Measurements from ENCODE around the gene HAT1.
"Not testable (repeated sequence)": the region's sequence is repeated elsewhere in the genome, so short reads cannot be mapped to it uniquely, and the experiment has no call there.

Gene HAT1, protein sequence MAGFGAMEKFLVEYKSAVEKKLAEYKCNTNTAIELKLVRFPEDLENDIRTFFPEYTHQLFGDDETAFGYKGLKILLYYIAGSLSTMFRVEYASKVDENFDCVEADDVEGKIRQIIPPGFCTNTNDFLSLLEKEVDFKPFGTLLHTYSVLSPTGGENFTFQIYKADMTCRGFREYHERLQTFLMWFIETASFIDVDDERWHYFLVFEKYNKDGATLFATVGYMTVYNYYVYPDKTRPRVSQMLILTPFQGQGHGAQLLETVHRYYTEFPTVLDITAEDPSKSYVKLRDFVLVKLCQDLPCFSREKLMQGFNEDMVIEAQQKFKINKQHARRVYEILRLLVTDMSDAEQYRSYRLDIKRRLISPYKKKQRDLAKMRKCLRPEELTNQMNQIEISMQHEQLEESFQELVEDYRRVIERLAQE

DNA sequence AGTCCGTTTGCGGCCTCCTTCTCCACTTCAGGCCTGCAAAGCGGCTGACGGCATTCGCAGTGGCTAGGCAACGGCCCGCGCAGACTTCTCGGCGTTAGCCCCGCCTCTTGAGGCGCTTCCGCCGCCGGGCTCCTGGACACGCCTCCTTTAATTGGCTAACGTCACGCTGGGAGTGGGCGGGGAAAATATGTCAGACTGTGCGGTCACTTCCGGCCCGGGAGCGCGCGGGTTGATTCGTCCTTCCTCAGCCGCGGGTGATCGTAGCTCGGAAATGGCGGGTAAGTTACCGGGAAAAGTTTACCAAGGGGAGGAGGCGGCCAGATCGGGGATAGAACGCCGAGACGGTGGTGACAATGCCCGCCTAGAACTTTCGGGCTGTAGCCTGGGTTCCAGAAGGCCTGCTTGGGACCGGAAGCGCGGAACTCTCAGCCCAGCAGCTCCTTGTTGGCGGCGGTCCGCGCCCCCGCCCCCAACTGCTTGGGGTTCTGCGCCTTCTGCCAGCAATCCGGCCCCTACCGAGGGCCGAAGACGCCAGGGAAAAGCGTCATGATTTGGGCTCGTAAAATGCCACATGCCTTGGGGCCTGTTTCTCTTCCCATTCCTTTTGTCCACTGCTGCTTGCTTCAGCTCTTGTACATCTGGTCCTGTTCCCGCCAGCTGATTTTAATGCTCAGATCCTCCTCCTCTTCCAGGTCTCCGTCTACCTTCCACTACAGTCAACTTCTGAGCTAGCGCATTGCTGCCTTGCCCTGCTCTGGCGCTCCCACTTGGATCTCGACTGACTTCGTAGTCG is at the start of gene HAT1:
TSS of gene HAT1 (plus strand) at position 232 of the 793 bp plus-strand sequence. CDS start at position 272, 40 bp downstream.
- DNase-seq: peak; percentile 95

DNA sequence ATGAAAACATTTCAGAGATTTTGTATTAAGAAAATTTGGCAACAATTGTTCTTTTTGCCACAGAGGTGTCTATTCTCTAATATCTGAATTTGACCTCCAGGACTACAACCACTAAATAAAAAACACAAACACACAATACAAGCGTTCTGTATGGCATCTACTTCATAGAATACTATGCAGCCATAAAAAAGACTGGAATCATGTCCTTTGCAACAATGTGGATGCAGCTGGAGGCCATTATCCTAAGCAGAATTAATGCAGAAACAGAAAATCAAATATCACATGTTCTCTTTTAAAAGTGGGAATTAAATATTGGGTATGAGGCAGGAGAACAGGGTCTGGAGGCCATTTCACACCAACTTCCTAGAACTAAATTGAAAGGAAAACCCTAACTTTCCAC is 47.7 kb upstream of the HAT1 start:
- no peak for DNase-seq

DNA sequence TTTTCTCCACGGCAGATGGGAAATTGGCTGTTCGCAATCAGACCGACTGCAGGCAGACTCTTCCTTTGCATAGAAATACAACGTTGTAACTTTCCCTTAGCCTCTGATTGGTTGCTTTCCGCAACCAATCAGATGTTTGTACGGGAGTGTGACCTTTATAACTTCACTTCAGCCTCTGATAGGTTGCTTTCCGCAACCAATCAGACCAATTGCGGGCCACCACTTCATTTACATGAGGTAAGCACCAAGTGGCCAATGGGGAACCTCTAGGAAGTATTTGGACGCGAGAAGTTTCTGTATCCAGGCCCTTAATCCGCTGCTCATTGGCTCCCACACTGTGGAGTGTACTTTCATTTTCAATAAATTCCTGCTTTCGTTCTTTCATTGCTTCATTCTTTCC is 47.3 kb upstream of the HAT1 start:
- no peak for DNase-seq

DNA sequence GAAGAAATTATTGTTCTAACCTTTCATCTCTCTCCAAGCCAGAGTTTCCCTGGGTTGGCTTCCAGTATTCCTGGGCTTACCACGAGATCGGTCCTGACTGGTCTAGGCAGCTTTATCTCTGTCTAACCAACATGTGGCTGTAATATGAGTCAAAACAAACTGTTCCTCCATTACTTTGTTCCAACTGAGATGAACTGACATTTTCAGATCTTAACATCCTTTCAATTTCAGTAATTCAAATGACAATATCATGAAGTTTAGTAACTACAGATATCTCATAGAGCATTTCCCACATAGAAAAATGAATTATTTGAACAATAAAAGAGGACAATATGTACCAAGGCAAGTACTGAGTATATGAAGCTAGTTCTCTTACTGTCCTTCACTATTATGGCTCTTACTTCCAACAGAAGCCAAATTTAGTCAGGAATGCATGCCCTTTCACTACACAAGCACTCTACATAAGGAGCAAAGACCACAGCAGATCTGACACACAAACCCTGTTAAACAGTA is 43.7 kb upstream of the HAT1 start:
- no peak for DNase-seq

DNA sequence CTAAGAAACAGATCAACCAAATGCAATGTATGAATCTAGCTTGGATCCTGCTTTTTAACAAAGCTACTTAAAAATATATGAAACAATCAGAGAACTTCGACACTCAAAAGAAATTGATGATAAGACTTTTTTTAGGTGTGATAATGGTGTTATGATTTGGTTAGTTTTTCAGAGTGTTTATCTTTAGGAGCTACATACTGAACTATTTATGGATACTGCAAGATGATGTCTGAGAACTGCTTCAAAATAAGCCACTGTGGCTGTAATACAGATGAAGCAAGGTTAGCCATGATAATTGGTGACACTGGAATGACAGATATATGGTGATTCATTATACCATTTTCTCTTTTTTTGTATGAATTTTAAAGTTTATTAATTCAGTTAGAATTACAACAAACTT is 42.4 kb upstream of the HAT1 start:
- no peak for DNase-seq

DNA sequence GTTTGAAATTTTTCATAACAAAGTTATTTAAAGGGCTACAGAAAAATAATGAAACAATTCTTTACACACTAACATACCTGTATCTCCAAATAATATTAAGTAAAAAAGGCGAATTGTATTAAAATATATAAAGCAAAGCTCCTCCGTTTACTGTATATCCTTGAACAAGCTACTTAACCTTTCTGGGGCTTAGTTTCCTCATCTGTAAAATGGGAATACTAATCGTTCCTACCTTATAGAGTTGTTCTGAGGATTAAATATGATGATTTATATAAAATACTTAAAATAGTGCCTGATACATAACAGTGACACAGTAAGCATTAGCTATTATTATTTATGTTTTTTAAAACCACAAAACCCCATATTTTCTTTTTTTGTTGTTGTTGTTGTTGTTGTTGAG is 41.5 kb upstream of the HAT1 start:
- DNase-seq: no peak

DNA sequence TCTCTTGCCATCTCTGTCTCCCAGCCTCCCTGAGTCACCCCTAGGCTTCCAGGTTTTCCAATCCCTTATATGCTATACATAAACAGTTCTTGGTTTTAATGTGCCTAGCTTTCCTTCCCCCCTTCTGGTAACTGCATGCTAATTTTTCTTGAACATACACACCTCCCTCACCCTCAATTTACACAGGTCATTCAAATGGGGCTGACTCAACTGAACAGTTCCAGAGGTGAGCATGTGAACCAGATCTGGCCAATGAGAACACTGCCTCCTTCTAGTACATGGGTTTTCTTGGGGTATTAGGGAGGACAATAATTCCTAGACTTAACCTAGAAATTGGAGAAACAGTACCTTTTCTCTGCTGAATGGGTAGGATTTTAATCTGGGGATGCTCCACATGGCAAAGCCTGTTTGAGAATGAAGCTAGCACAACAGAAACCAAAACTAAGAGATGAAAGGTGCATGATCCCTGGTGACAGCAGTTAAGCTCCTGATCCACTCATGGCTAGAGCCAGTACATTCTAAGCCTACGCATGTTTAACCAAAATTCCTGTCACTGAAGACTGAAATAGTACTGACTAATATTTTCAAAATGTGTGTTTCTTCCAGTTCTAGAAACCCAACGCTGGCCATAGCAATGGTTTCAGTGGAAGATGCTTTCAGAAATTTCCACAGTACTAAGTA is 40.0 kb upstream of the HAT1 start:
- no peak for DNase-seq

DNA sequence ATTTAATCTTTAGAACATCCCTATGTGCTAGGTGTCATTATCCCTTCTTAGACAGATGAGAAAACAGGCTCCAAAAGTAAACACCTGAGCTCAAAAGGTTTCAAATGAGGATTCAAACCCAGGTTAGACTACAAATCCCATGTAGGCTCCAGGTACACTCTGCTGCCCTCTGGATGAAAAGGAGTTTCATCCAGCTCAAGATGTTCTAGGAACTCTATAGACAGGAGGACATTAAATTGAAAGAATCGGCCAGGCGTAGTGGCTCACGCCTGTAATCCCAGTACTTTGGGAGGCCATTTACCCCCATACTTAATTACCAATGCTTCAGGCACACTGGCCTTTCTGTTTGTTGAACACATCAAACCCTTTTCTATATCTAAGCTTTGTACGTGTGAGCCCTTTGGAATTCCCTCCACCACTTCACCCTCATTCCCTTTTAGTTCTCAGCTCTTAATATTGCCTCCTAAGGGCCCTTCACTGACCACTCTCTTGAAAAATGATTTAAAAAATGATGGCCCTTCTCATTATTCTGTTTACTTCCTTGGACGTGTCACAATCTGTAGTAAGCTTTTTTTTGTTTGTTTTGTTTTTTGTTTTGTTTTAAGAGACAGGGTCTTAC is 38.9 kb upstream of the HAT1 start:
- no peak for DNase-seq

DNA sequence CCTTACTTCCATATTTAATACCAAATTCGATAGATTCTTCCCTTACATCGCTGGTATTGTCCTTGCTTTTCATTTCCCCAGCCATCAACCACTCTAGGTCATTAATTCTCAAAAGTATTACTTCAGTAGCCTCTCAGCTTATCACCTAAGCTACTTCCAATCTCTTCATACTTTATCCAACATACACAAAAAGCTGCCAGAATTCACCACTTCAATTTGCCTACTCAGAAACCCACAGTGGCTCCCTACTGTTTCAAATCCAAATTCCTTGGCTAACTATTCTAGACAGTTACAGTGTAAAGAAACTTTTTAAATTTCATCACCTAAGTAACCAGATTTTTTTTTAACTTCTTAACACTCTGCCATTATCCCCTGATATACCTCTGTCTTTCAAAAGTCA is 32.9 kb upstream of the HAT1 start:
- DNase-seq: no peak

DNA sequence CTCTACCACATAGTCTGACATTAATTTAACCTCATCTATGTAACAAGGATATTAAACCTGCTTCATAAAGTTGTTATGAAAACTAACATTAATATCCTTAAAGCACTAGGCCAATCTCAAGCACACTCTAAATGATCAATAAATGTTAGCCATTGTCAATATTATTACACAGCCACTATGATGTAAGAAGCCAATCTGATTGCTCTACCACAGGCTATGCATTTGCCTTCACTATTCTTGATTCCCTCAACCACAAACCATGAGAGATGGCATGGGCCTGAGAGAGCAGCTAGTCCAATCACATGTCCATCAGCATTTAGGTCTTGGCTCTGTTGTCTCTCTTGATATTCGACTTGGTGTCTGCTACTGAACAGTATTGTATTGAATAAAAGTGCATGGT is 32.5 kb upstream of the HAT1 start:
- no peak for DNase-seq

DNA sequence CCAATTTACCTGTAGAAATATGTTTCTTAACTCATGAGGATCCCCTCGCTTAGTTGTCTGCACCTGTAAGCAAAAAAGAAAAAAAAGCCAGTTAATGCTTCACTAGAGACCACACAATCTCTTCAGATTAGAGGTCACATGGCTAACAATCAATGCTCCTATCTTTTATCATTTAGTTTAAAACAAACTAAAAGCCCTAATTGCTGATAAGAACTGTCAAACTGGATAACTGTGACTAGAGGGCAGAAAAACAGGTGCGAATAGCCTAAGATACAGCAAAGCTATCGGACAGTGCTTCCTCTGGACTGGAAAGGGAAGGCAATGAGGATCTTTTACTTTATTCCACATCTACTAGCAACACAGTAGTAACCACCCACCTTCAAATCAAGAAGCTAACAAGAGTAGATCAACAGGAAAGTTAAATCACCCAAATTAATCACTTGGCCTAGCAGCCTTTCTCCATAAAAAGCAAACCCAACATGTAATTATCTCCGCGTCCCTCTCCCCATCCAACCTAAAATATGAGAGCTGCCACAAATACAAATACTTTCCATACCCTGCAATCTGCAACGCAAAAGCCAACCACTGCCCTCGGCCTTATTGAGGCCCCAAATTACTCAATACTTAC is 29.0 kb upstream of the HAT1 start:
- DNase-seq: no peak

DNA sequence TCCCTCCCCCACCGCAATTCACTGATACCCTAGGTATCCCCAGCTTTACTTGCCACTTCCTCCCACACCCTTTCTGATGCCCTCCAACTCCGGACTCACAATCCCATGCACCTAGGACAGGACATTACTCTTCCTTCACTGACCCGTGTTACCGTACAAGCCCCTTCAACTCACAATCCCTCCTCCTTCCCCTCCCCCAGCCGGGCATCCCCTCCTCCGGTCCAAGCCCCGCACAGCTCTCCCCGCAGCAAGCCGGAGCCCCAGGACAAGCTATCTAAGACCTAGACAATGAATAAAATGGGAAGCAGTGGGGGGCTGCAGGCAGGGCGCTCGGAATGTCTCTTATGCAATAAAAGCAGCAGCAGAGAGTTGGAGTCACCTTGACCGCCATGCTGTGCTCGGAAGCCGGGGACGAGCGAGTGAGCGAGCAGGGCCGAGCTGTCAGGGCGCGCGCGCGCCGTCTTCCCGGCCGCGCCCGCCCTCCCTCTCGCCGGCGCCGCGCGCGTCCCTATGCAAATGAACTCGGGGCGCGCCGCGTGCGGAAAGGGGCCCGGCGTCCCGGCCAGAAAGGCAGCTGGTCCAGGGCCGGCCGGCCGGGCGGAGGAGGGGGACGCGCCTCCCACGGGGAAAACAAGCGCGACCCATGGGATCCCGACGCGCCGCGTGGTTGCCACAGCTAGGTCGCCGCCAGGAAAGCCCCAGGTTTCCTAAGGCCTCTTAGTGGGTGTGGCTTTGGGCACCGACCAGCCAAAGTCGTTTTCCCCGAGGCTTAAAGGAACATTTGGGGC is 28.2 kb upstream of the HAT1 start, which contains the start of gene SLC25A12:
TSS of gene SLC25A12 (minus strand) at position 421 of the 788 bp plus-strand sequence. CDS start at position 391, 30 bp downstream.
- peak; percentile 64 for DNase-seq

DNA sequence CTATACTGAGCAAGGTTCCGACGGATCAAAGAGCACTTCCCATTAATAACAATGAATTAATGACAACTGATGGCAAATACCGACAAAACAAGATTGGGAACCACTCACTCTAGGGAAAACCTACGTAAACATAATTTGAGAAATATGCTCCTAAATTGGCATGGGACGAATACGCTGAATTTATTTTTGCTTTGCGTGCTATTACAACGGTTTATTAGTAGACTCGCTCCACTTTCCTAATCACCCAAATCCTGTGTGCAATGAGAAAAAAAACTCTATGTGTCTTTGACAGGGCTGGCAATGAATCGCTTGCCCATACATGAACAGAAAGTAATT is 27.7 kb upstream of the HAT1 start:
- DNase-seq: no peak

DNA sequence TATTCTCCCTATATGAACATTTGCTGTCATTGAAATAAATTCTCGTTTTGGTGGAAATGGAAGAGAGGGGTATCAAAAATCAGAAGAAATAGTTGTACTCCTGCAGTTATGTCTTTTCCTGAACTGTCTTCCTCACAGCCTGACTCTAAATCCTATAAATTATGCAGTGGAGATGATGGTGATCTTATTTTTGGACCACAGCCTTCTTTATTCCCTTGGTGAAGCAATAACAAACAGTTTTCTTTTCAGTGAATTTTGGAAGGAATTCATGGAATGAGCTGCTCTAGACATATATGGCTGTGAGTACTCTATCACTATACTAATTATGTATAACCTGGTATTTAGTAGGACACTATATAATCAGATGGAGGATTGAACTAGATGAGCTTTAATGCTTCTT is 26.5 kb upstream of the HAT1 start:
- no peak for DNase-seq

DNA sequence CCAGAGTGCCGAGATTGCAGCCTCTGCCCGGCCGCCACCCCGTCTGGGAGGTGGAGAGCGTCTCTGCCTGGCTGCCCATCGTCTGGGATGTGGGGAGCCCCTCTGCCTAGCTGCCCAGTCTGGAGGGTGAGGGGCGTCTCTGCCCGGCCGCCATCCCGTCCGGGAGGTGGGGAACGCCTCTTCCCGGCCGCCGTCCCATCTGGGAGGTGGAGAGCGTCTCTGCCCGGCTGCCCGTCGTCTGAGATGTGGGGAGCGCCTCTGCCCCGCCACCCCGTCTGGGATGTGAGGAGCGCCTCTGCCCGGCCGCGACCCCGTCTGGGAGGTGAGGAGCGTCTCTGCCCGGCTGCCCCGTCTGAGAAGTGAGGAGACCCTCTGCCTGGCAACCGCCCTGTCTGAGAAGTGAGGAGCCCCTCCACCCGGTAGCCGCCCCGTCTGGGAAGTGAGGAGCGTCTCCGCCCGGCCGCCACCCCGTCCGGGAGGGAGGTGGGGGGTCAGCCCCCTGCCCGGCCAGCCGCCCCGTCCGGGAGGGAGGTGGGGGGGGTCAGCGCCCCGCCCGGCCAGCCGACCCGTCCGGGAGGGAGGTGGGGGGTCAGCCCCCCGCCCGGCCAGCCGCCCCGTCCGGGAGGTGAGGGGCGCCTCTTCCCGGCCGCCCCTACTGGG is 22.5 kb upstream of the HAT1 start:
- DNase-seq: not testable (repeated sequence)

DNA sequence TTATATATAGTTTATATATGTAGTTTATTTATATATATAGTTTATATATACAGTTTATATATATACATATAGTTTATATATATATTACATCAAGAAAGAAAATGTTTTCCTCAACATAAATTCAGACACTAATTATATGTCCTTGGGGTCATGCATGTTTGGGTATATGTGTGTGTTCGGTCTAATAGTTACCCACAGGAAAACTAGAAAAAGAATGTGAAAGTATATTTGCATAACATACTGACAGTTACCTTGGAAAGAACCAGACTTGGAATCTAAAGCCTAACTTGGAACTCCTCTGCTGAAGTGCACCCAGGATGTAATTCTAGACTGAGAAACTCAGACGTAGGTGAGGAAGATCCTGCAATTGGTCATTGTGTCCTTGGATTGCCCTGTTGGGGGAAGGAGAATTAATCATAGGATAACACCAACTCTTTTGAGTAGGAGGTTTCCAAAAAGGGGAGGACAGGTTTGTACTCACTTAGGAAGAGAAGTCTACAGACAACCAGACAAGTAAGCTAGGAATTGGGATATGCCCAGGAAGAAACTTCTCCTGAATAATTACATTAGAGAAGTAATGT is 19.3 kb upstream of the HAT1 start:
- DNase-seq: no peak

DNA sequence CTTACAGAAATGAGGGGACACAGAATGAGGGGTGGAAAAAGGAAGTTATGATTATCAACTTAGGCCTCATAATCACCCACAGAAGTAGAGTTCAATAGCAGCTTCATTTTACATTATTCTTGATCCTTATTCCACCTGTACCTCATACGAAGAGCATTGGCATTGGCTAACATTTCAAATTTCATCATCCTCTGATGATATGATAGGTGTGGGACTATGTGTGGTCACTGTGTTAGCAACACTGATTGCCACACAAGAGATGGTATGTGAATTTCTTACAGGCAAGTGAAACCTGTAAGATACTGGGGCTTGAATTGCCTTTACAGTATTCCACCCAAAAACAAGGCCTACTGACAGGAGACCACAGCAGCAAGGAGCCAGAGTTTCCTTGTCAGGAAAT is 14.0 kb upstream of the HAT1 start:
- no peak for DNase-seq

DNA sequence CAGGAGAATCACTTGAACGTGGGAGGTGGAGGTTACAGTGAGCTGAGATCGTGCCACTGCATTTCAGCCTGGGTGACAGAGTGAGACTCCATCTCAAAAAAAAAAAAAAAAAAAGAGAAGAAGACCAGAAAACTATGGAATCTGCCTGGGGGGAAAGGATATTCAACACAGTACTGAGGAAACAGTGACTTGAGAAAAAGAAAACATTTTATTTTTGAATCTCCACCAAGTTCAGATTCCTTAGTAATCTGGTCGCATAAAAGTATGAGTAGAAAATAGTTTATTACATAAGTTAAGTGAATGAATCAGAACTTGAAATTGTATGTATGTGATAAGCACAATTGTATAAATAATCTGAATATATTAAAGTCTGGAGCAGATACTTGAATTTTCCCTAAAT is 13.0 kb upstream of the HAT1 start:
- no peak for DNase-seq

DNA sequence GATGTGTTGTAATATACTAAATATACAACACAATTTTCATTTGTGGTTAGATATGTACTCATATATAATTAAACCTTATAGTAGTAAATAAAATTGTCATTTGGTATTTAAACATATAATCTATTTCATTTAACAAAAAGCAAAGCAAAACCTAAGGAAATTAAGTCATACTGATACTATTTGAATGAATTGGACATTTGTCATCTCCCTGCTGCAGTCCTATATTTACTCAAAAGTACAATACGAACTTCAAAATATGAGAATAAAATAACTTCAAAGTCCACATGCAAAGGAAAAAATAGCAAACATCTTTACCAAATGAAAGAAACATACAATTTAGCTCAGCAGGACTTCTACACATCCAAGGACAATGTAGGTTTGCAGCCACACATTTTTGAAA is 11.8 kb upstream of the HAT1 start:
- DNase-seq: no peak

DNA sequence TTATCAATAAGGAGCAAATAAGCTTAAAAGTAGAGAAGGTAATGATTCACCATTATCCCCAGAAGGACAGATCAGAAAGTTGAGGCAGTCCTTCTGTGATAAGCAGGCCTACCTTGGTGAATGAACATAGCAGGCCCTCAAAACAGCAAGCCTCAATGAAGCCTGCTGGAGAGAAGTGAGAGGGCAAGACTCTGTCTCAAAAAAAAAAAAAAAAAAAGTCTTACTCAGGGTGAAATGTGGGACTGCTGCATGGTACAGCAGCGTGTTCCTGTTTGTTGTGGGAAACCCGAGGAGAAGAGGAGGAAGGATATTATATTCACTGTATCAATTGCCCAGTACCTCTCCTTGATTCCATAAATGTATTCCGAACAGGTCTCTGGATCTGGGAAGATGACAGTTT is 8.7 kb upstream of the HAT1 start:
- no peak for DNase-seq

DNA sequence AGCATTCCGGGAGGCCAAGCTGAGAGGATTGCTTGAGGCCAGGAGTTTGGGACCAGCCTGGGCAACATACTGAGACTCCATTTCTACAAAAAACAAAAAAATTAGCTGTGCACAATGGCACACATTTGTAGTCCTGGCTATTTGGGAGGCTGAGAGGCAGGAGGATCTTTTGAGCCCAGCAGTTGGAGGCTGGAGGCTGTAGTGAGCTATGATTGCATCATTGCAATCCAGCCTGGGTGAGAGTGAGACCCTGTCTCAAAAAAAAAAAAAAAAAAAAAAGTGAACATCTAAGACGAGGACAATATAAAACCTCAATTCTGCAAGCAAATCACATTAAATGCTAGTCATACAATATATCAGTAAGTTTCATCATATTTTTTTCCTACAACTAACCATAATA is 2.8 kb upstream of the HAT1 start:
- DNase-seq: no peak

Measured in CD4-positive, alpha-beta T cell treated with Interferon gamma for 1 hour (primary cell).